HG03025 (cell line): ENCODE measurements around the gene NRXN3.
"Not testable (repeated sequence)": the region's sequence is repeated elsewhere in the genome, so short reads cannot be mapped to it uniquely, and the experiment has no call there.

Source experiments
- ATAC-seq: cut with Tn5 transposase; IDR thresholded peaks from one replicate; pipeline ENCODE4 v1.9.1; 2021; ENCODE audit warnings: mild to moderate bottlenecking, moderate library complexity; ENCODE audit not compliant: unreplicated experiment, low FRiP score

The NRXN3 gene

GRCh38 chr14:78543433-78543832, 373.3 kb downstream of the NRXN3 start:
- no peak for ATAC-seq

- ATAC-seq = no peak
Observed at GRCh38 chr14:78561074-78561473, 390.9 kb downstream of the NRXN3 start.

DNA sequence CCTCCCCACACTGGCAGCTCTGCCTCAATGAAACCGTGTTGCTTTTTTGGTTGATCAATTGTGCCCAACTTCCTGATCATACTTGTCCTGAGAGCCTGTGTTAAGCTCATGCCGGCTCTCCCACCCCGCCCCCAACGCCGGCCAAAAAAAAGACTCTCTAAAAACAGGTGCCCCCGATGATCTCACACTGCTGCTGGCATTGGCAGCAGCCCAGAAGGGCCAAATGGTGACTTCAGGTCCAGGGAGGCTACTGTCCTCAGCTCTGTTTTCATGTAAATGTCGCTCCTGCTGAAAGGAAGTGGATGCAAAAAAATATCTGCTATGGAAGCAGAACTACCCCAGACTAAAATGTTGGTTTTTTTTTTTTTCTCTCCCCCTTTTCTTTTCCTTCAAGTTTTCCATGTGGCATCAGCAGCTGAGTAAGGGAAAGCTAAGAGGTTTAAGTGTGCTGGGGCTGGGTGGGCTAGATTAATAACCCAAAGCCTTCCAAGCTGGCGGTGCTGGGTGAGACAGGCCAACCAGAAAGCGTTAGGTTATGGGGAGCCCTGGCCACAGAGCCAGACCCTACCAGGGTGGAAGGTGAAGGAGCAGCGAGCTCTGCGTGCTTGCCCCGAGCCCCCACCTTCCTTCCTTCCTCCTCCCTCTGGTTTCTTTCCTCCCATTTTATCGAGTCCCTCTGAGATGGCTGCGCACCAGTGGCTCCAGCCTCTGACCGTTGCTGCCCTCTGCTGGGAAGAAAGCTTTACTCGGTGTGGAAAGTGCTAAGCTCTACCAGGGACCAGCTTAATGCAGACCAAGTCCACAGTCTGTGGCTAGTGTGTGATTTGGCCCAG, 396.1 kb downstream of the NRXN3 start:
- ATAC-seq = peak; percentile 75

DNA sequence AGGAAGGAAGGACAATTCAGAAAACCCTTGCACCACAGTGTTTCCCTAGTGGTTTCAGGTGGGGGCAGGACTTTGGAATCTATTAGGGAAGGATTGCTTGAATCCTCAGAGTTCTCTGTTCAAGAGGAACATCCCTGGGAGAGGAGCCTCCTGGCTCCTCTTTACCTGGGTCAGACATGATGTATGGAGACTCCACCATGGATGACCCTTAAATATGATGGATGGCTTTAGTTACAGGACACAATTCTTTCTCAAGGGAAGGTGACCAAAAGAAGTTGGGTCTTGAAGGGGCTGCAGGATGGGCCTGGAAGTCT, 396.6 kb downstream of the NRXN3 start:
- no peak for ATAC-seq

DNA sequence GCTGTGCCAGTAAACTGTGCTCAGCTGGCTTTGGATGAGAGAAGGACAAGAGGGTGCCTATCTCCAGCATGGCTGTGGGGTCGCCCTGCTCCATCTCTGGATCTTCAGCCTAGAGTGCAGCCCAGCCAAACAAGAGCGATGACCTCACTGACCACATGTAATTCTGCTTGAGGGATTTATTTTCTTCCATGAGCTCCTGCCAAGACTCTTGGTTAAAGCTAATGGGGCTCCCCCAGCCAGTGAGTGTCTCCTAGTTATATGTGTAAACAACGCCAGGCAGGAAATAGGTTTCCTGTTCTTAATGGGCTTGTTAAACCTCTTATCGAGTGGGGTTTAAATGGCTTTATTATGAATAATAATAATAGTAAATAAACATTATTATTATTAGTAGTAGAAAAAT, 397.2 kb downstream of the NRXN3 start:
- ATAC-seq = no peak

- ATAC-seq = not testable (repeated sequence)
Observed at GRCh38 chr14:78573736-78574135, 403.6 kb downstream of the NRXN3 start.

GRCh38 chr14:78576437-78577166, 406.4 kb downstream of the NRXN3 start:
- ATAC-seq = no peak

DNA sequence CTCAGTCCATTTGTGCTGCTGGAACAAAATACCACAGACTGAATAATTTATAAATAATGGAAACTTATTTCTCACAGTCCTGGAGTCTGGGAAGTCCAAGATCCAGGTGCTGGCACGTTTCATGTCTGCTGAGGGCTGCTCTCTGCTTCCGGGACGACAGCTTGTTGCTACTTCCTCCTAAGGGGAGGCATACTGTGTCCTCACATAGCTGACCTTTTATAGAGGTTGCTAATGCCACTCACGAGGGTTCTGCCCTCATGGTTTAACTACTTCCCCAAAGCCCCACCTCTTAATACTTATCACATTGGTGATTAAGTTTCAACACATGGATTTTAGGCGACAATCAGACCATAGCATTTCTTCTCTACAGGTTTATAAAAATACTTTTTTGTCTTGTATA, 411.1 kb downstream of the NRXN3 start:
- no peak for ATAC-seq

- ATAC-seq = no peak
Observed at GRCh38 chr14:78586681-78587080, 416.5 kb downstream of the NRXN3 start.

GRCh38 chr14:78588906-78589305, 418.7 kb downstream of the NRXN3 start:
- ATAC-seq = no peak

- ATAC-seq = no peak
Observed at GRCh38 chr14:78592616-78593219, 422.5 kb downstream of the NRXN3 start.

DNA sequence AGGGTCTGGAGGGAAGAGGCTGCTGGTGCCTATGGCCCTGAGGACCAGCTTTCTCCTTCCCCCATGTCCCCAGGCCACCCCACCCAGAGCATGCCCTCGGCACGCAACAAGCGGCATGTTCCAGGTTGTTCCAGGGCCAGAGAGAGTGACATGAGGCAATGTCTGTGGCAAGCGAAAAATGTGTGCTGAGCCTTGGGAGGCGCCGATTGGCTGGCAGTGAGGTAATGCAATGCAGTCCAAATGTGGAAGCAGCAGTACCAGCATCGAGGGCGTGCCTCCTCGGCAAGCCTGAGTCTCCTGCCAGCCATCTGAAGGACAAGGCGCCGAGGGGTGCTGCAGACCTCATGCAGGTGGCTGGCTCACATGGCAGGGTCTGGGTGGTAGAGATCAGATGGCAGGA, 423.8 kb downstream of the NRXN3 start:
- ATAC-seq = no peak

DNA sequence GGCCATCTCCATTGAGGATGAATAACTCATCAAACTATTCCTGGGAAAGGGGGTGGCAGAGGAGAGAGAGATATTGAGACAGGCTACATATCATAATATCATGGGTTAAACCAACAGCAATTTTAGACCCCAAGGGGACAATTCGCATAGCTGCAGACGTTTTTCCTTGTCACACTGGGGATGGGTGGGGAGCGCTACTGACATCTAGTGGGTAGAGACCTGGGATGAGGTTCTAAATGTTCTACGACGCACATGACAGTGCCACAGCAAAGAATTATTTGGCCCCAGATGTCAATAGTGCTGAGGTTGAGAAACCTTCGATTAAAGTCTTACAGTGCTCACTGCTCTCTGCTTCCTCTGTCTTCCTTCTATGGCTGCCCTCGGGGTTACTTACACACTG, 425.6 kb downstream of the NRXN3 start:
- no peak for ATAC-seq

DNA sequence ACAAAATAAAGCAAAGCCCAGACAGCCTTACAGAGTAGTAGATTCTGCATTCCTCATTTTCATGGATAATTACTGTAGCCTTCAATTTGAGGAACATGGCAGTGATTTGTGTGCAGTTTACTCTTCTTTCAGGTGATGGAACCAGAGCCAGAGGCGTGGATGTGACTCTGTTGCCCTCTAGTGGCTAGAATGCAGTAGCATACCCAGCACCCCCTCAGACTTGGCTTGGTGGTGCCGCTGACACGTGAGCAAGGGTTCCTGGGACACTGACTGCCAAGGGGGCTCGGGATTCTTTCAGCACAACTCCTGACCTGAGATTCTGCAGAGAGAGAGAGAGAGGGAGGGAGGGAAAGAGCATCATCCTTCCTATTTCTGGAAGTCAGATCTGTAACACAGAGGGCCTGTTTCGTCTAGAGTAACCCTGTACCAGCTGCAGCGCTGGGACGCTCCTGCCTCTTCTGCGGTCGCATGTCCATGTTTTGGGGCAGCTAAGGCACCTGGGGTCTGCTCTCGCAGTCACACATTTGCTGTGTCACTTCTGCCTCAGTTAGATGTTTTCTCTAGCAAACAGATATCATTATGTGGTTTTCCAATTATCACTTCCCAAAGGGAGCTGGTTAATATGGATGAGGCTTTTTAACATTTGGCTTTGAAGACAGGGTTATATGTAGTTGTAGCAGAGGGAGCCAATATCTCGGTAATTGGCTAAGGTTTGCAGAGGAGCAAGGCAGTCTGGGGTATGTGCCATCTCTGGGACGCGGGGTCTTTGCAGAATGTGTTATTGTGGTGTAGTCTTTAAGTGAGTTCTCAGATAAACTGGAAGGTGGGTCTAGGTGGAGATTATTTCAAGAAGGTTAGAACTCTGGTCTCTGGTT, 428.1 kb downstream of the NRXN3 start:
- peak; percentile 84 for ATAC-seq

DNA sequence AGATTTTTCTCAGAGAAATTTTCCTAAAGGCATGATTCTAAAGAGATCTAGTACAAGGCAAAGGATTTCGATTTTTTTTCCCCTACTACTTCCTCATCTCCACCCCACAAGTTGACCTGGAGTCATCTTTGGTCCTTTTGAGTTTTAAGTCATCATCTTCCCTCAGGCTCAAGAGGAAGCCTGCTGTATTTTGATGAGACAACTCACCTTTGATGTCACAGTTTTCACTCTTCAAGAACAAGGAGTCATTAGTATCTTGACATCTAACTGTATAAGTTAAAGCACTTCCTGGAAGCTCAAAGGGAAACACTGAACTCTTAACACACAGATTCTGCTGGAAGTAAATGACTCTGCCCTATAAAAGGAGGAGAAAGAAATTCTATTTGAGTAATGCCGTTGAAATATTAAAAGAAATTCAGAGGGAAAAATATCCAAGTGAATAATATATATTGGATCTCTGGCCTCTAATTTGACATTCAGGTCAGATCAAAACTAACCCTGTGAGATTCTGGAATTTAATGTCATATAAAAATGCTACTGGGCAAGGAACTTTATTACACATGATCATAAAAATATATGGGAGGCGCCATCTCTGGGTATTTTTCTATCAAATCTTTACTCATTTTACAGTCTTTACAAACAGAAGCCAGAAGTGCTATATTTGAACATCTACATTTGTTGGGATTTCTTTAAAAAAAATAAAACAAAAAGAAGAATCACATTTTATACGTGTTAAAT, 435.0 kb downstream of the NRXN3 start:
- ATAC-seq = no peak

GRCh38 chr14:78605897-78606500, 435.8 kb downstream of the NRXN3 start:
- no peak for ATAC-seq

DNA sequence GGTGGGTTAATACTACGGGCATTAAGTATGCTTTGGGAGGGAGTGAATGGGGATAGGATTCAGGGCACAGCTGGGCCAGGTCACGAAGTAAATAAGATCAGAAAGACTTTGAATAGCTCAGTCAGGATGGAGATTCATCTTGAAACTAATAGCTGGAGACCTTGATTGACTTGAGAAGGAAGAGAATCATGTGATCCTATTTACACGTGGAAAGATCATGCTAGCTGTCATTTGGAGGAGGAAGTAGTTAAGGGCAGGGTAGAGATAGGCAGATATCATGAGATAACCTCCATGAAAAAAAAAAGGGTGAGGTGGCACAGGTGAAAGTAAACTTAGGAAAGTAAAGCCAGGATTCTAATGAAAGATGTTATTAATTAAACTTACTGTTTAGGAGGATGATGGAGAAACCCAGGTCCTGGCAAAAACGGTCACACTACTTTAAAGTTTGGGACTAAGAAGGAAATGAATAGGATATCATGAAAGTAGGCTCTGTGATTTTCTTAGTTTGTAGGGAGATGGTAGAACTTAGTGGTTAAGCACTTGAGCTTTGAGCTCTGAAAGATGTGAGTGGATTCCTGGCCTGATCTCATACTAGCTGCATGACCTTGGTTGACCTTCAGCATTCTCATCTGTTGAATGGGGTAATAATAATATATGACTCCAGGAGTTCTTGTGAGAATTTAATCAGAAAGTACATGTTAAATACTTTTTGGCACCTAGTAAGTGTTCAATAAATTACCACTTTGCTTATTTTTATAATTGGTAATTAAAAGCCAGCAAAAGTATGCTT, 439.0 kb downstream of the NRXN3 start:
- no peak for ATAC-seq

DNA sequence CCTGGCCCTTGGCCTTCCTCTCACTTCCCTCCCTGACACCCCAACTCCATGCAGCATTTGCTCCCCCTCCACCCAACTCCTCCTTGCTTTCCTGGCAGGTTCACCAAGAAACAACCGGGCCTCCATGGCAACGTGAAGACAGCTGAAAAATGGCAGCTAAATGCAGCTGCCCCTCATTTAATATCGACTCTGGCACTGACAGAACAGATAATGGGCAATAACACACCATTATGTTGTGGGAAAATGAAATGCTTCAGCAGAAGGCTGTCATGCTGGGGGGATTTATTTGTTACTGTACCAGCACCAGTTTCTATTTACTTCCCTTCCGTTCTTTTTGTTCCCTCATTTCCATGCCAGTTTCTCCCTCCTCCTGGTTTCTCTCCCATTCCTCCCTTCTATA, 440.8 kb downstream of the NRXN3 start:
- no peak for ATAC-seq
